LNCAP (cell line): ENCODE data around the gene DNAAF1.

Source experiments
- TF ChIP-seq, protein P1 (sequence below): fragments of 450-650 bp; IDR thresholded peaks from 2 replicates; pipeline ENCODE4 v1.5.1; 2017; ENCODE audit warnings: mild to moderate bottlenecking

DNAAF1 gene

GRCh38 chr16:84205976-84206691 is 61.0 kb downstream of the DNAAF1 start:
- TF ChIP-seq, protein P1, sequence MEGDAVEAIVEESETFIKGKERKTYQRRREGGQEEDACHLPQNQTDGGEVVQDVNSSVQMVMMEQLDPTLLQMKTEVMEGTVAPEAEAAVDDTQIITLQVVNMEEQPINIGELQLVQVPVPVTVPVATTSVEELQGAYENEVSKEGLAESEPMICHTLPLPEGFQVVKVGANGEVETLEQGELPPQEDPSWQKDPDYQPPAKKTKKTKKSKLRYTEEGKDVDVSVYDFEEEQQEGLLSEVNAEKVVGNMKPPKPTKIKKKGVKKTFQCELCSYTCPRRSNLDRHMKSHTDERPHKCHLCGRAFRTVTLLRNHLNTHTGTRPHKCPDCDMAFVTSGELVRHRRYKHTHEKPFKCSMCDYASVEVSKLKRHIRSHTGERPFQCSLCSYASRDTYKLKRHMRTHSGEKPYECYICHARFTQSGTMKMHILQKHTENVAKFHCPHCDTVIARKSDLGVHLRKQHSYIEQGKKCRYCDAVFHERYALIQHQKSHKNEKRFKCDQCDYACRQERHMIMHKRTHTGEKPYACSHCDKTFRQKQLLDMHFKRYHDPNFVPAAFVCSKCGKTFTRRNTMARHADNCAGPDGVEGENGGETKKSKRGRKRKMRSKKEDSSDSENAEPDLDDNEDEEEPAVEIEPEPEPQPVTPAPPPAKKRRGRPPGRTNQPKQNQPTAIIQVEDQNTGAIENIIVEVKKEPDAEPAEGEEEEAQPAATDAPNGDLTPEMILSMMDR = no peak

- TF ChIP-seq, protein P1 = no peak
Measured at GRCh38 chr16:84207251-84207650, 62.1 kb downstream of the DNAAF1 start.

DNA sequence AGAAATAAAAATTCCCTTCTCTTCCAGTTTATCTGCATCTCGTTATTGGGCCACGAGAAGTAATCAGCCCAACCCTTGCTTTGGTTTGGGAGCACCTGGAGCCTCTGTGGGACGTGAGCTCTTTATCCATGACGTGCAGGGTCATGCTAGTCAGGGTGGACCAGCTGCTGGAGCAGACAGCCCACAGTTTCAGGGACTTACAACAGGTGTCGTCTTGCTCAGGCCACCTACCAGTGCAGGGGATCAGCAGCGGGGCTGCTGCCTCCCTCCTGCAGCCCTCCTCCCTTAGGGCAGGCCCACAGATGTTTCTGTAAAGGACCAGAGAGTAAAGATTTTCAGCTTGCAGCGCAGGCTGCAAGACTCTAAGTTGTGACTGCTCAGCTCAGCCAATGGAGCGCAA is 62.8 kb downstream of the DNAAF1 start:
- TF ChIP-seq, protein P1 = no peak

DNA sequence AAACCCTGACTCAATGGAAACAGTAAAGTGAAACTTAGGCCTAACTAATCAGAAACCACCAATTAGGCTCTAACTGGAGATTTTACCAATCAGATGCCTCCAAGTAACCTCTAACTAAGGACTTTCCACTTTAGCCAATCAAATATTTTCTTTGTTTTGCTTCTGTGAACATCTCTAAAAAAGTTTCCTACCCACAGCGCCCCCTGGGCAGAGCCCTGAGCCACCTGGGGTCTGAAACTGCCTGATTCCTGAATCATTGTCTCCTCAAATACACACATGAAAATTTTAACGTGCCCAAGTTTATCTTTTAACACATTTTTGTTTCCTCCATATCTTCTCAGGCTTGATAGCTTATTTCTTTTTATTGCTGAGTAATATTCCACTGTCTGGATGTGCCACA is 64.9 kb downstream of the DNAAF1 start:
- TF ChIP-seq, protein P1 = no peak

DNA sequence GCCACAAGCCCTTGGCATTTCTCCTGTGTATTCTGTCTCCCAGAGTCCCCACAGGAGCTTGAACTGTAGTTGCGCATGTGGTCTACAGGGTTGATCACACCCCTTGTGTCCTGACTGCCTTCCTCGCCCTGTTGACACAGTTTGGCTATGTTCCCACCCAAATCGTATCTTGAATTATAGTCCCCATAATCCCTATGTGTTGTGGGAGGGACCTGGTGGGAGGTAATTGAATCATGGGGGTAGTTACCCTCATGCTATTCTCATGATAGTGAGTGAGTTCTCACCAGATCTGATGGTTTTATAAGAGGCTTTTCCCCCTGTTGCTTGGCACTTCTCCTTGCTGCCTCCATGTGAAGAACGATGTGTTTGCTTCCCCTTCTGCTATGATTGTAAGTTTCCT is 67.0 kb downstream of the DNAAF1 start:
- TF ChIP-seq, protein P1 = no peak

GRCh38 chr16:84212631-84213030 is 67.5 kb downstream of the DNAAF1 start:
- TF ChIP-seq, protein P1 = no peak

DNA sequence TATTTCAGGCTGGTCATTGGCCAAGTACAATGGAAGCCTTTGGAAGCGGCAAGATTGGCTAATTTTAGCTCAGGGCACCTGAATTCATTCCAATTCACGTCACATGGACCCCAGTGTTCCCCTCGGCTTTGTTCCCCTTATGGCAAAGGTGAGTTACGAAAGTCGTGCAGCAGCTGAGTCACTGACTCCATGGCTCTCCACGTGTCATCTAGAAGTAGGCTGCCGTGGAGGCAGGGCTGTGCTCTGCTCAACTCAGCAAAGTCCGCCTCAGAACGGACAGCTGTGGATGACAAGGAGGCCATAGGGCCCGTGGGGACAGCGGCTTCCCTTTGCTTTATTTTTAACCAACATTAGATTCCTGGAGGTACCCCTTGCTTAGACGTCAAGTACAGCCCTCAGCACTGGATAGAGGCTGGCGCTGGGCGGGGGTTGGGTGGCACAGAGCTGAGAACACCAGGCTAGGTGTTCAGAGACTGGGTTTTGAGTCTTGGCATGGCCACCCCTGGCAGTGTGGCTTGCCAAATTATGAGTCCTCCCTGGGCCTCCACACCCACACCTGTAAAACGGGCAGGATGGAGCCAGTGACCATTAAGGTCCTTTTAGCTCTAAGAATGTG is 69.5 kb downstream of the DNAAF1 start:
- TF ChIP-seq, protein P1 = no peak
